HCT116 (cell line): ENCODE results near the gene PGBD5. TPM values are rescaled to one million over a fixed set of nuclear protein-coding genes. Genes with fewer than 3 reads are reported as not detected.

Experiments used
- ATAC-seq: fragments of 200-7000 bp; cut with Tn5 transposase; 2 replicates; pipeline ENCODE4 v1.9.1; 2020; ENCODE audit warnings: mild to moderate bottlenecking, moderate library complexity
- BruUV-seq: library from RNA; stranded (reverse); fragments of 400-500 nt; replicated peaks from 2 replicates; lab custom pipeline; 2021; lab: Mats Ljungman, UMichigan
- CTCF ChIA-PET: fragments of 300-600 bp; sonication (Branson Sonifier 250); formaldehyde crosslinking; loops from one replicate; lab custom pipeline; 2021; ENCODE audit warnings: antibody characterized with exemption; lab: Charles Lee
- POLR2A ChIA-PET: fragments of 300-600, 350-600 bp; sonication (Branson Sonifier 250); formaldehyde crosslinking; loops from one replicate; lab custom pipeline; 2021; ENCODE audit warnings: antibody characterized with exemption; lab: Charles Lee
- RAD21 ChIA-PET, 2 experiments: fragments of 300-600 bp; sonication (Branson Sonifier 250); formaldehyde crosslinking; loops; one replicate each; lab custom pipeline; 2023; ENCODE audit warnings: low total read pairs in 2 of 2; ENCODE audit not compliant: uncharacterized antibody in 2 of 2, unreplicated experiment in 2 of 2, low non-redundant PET in 1 of 2; lab: Charles Lee
- DNase-seq: peaks from one replicate; pipeline ENCODE4 v3.0.0-alpha.2; 2010; ENCODE audit warnings: low read depth, low spot score
- H2AFZ ChIP-seq: fragments of 200-600 bp; shearing (Covaris generic), sonication (generic); 2 replicates; pipeline ENCODE4 v1.6.1; 2017; ENCODE audit warnings: low read depth, mixed run types, mixed read lengths, antibody characterized with exemption, low read length; ENCODE audit not compliant: poor library complexity, severe bottlenecking
- H3K27ac ChIP-seq: 2 replicates; pipeline ENCODE4 v1.5.1; 2012; ENCODE audit warnings: low read depth, low read length
- H3K27me3 ChIP-seq: fragments of 200-600 bp; sonication (generic); 2 replicates; pipeline ENCODE4 v1.6.1; 2016; ENCODE audit warnings: mixed run types, low read length, mixed read lengths; ENCODE audit not compliant: insufficient read depth
- H3K36me3 ChIP-seq, 2 experiments: fragments of 200-500 bp in 1 of 2; fragments of 200-600 bp in 1 of 2; sonication (Bioruptor generic) in 1 of 2; sonication (generic) in 1 of 2; 2 replicates each; pipeline versions ENCODE4 v1.5.1 to v1.6.1; 2014 to 2016; ENCODE audit warnings: low read length in 2 of 2, inconsistent platforms in 1 of 2, mixed read lengths in 1 of 2, mixed run types in 1 of 2; ENCODE audit not compliant: insufficient read depth in 2 of 2, control insufficient read depth in 1 of 2
- H3K4me1 ChIP-seq, 2 experiments: fragments of 200-600 bp in 1 of 2; sonication (generic) in 1 of 2; 2 replicates each; pipeline versions ENCODE4 v1.5.1 to v1.6.1; 2012 to 2017; ENCODE audit warnings: low read length in 2 of 2, inconsistent platforms in 1 of 2, mild to moderate bottlenecking in 1 of 2, mixed read lengths in 1 of 2, mixed run types in 1 of 2, moderate library complexity in 1 of 2; ENCODE audit not compliant: insufficient read depth in 2 of 2, control insufficient read depth in 1 of 2
- H3K4me2 ChIP-seq: fragments of 200-600 bp; sonication (generic); 2 replicates; pipeline ENCODE4 v1.6.1; 2017; ENCODE audit warnings: mixed run types, low read length, mixed read lengths
- H3K4me3 ChIP-seq, 2 experiments: fragments of 200-600 bp in 1 of 2; sonication (generic) in 1 of 2; replicated peaks in 1 of 2; 2 replicates each; pipeline ENCODE4 v1.5.1; 2011 to 2016; ENCODE audit warnings: low read length in 2 of 2, control low read depth in 1 of 2, low read depth in 1 of 2, mild to moderate bottlenecking in 1 of 2, mixed read lengths in 1 of 2, mixed run types in 1 of 2
- H3K79me2 ChIP-seq: fragments of 200-600 bp; sonication (generic); 2 replicates; pipeline ENCODE4 v1.6.1; 2017; ENCODE audit warnings: mild to moderate bottlenecking, mixed run types, low read length, moderate library complexity, mixed read lengths; ENCODE audit not compliant: insufficient read depth
- H3K9ac ChIP-seq: fragments of 200-600 bp; sonication (generic); 2 replicates; pipeline ENCODE4 v1.6.1; 2016; ENCODE audit warnings: low read length, mixed read lengths
- H3K9me2 ChIP-seq: fragments of 200-600 bp; sonication (generic), shearing (Covaris generic); 2 replicates; pipeline ENCODE4 v1.6.1; 2017; ENCODE audit warnings: mixed run types, mild to moderate bottlenecking, moderate library complexity; ENCODE audit not compliant: insufficient read depth
- H3K9me3 ChIP-seq, 2 experiments: fragments of 200-500 bp in 1 of 2; fragments of 200-600 bp in 1 of 2; sonication (Bioruptor generic) in 1 of 2; sonication (generic) in 1 of 2; 2 replicates each; pipeline ENCODE4 v1.6.1; 2014 to 2017; ENCODE audit warnings: low read length in 2 of 2, mixed read lengths in 2 of 2, inconsistent platforms in 1 of 2, low read depth in 1 of 2, mild to moderate bottlenecking in 1 of 2, mixed run types in 1 of 2, moderate library complexity in 1 of 2; ENCODE audit not compliant: control insufficient read depth in 1 of 2, insufficient read depth in 1 of 2
- H4K20me1 ChIP-seq: fragments of 200-600 bp; sonication (generic), shearing (Covaris generic); 2 replicates; pipeline ENCODE4 v1.6.1; 2017; ENCODE audit warnings: mixed run types, mild to moderate bottlenecking, moderate library complexity; ENCODE audit not compliant: insufficient read depth
- ATF3 ChIP-seq: IDR thresholded peaks from 2 replicates; pipeline ENCODE4 v1.6.1; 2012
- CEBPB ChIP-seq: IDR thresholded peaks from 2 replicates; pipeline ENCODE4 v1.6.1; 2012; ENCODE audit warnings: low read depth
- ELF1 ChIP-seq: IDR thresholded peaks from 2 replicates; pipeline ENCODE4 v1.6.1; 2012; ENCODE audit warnings: low read depth, borderline replicate concordance
- EZH2 ChIP-seq: fragments of 200-600 bp; sonication (generic); IDR thresholded peaks from 2 replicates; pipeline ENCODE4 v1.6.1; 2017; ENCODE audit warnings: antibody characterized with exemption, mixed run types
- POLR2A ChIP-seq: IDR thresholded peaks from 2 replicates; pipeline ENCODE4 v1.7.0; 2011; ENCODE audit warnings: borderline replicate concordance; ENCODE audit not compliant: insufficient read depth, insufficient read length; ENCODE audit errors: extremely low read depth
- REST ChIP-seq: IDR thresholded peaks from 2 replicates; pipeline ENCODE4 v1.6.1; 2012; ENCODE audit warnings: low read depth
- TCF7L2 ChIP-seq: IDR thresholded peaks from 2 replicates; pipeline ENCODE4 v1.7.0; 2011; ENCODE audit warnings: borderline replicate concordance, inconsistent platforms; ENCODE audit not compliant: insufficient read depth, insufficient read length; ENCODE audit errors: extremely low read depth
- YY1 ChIP-seq: IDR thresholded peaks from 2 replicates; pipeline ENCODE4 v1.6.1; 2011; ENCODE audit warnings: low read length, low read depth, moderate library complexity, mild to moderate bottlenecking; ENCODE audit not compliant: insufficient replicate concordance; ENCODE audit errors: extremely low read depth
- intact Hi-C: fragments of 100-400 bp; cut with micrococcal nuclease; formaldehyde crosslinking; loops from 2 replicates; pipeline ENCODE4 v1.10.0; 2022
- total RNA-seq: library from RNA; stranded (reverse); gene quantifications from one replicate; pipeline ENCODE4 v1.2.1, GENCODE V29; 2021; ENCODE audit not compliant: unreplicated experiment
- TF ChIP-seq, protein P1 (sequence below), 3 experiments: fragments of 200-600 bp in 1 of 3; sonication (generic) in 1 of 3; IDR thresholded peaks in 2 of 3; conservative IDR thresholded peaks in 1 of 3; 2 replicates each; pipeline ENCODE4 v1.5.1; 2012 to 2017; ENCODE audit warnings: low read depth in 2 of 3, low read length in 2 of 3, antibody characterized with exemption in 1 of 3, borderline replicate concordance in 1 of 3, control low read depth in 1 of 3, mild to moderate bottlenecking in 1 of 3, mixed read lengths in 1 of 3, mixed run types in 1 of 3, moderate library complexity in 1 of 3; ENCODE audit not compliant: insufficient read depth in 1 of 3

Gene PGBD5
- total RNA-seq, 1 experiment from 2014 or later: 0.27 TPM

DNA sequence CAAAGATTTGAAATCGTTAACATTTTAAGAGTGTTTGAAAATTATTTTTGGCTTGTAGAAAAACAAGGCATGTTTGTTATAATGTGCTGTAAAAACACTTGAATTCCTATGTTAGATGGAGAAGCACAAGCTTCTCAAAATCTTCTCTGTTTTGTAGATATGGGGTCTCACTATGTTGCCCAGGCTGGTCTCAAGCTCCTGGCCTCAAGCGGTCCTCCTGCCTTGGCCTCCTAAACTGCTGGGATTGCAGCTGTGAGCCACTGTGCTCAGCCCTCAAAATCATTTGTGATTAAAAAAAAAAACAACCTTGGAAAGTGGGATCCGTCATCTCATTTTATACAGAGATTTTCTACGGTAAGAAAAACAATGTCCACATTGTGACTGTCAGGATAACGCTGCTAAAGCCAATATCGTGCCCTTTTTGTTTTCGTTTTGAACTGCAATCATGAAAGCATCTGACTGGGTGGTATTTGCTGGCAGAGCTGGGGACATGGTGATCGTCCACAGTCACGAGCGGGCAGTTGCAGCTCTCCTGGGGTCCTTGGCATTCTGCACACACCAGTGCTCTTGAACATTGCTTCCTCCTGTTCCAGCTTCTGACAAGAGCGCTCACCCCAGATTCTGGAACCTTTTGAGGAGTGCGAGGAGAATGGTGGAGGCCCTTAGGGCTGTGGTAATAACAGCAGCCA, 112.5 kb downstream of the PGBD5 start:
- Histone ChIP-seq H2AFZ (no peak overlapping the region), H3K27ac (no peak overlapping the region), H3K4me2 (no peak overlapping the region), H3K27me3 (0 out of 2 replicates have a peak, but pooled peaks cover 7% of the 10 kb centered on the region), H3K36me3 (no peaks in the 10 kb centered on the region), H3K4me3 (no peak overlapping the region), H3K9ac (no peak overlapping the region), H3K9me2 (no peaks in the 10 kb centered on the region), H3K4me1 (peaks cover 0 to under 1% of the 10 kb centered on the region in 2 experiments; a peak in 3 of 4 replicates), H4K20me1 (no peaks in the 10 kb centered on the region), H3K9me3 (no peaks in the 10 kb centered on the region), H3K79me2 (no peaks in the 10 kb centered on the region)
- ATAC-seq: no peak
- ChIA-PET RAD21 (interaction anchor here in 1 of 2 experiments (0.6 kb wide), 1 partner anchor 651 kb away, joined by 3 read pairs; no protein-coding TSS in a partner anchor), POLR2A (no interaction called here), CTCF (no interaction called here)
- DNase-seq: no peak
- no TSS peak for BruUV-seq
- intact Hi-C loops: loop anchor here (5.0 kb wide), 2 partner anchors 466 to 756 kb away; partner anchors contain the start of gene ABCB10
- TF ChIP-seq ATF3: no peak
- no peak for TF ChIP-seq YY1
- no peak for TF ChIP-seq ELF1
- no peak for TF ChIP-seq CEBPB
- no peak for TF ChIP-seq TCF7L2
- TF ChIP-seq, protein P1, sequence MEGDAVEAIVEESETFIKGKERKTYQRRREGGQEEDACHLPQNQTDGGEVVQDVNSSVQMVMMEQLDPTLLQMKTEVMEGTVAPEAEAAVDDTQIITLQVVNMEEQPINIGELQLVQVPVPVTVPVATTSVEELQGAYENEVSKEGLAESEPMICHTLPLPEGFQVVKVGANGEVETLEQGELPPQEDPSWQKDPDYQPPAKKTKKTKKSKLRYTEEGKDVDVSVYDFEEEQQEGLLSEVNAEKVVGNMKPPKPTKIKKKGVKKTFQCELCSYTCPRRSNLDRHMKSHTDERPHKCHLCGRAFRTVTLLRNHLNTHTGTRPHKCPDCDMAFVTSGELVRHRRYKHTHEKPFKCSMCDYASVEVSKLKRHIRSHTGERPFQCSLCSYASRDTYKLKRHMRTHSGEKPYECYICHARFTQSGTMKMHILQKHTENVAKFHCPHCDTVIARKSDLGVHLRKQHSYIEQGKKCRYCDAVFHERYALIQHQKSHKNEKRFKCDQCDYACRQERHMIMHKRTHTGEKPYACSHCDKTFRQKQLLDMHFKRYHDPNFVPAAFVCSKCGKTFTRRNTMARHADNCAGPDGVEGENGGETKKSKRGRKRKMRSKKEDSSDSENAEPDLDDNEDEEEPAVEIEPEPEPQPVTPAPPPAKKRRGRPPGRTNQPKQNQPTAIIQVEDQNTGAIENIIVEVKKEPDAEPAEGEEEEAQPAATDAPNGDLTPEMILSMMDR (IDR thresholded peaks at IDR 0.05 in 2 of 3, conservative IDR thresholded peaks at IDR 0.05 in 1 of 3; ENCODE audit: borderline replicate concordance in 1 of 3, insufficient read depth in 1 of 3, low read depth in 2 of 3, low read length in 2 of 3): no peak
- TF ChIP-seq POLR2A: no peak
- TF ChIP-seq REST: no peak
- TF ChIP-seq EZH2: no peak
